Measurements from ENCODE around the gene NAT8L.

DNA sequence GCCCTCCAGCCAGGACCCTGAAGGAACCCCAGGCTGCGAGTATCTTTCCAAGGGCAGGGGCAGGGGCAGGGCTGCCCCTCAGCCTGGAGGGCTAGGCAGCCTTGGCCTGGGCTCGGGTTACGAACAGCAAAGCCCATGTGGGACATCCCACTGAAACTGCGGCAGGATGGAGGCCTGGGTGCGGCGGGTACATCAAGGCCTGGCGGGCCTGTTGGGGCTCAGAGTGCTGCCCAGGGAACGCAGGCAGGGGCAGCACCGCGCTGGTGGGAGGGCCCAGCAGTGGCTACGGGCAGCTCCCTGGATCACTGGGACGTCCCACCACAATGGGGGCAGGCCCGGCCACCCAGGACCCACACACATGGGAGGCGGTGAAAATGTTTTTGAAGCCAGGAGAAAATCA is 10.9 kb downstream of the NAT8L start:
- TF ChIP-seq, protein P1, sequence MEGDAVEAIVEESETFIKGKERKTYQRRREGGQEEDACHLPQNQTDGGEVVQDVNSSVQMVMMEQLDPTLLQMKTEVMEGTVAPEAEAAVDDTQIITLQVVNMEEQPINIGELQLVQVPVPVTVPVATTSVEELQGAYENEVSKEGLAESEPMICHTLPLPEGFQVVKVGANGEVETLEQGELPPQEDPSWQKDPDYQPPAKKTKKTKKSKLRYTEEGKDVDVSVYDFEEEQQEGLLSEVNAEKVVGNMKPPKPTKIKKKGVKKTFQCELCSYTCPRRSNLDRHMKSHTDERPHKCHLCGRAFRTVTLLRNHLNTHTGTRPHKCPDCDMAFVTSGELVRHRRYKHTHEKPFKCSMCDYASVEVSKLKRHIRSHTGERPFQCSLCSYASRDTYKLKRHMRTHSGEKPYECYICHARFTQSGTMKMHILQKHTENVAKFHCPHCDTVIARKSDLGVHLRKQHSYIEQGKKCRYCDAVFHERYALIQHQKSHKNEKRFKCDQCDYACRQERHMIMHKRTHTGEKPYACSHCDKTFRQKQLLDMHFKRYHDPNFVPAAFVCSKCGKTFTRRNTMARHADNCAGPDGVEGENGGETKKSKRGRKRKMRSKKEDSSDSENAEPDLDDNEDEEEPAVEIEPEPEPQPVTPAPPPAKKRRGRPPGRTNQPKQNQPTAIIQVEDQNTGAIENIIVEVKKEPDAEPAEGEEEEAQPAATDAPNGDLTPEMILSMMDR (conservative IDR thresholded peaks at IDR 0.05; ENCODE audit: low read length): no peak
- no peak for TF ChIP-seq EZH2phosphoT487 (IDR thresholded peaks at IDR 0.05; ENCODE audit: borderline replicate concordance, low read depth, low read length)
